ENCODE results near the gene SMIM13. TPM values are rescaled to one million over a fixed set of nuclear protein-coding genes. Genes with fewer than 3 reads are reported as not detected.

The SMIM13 gene
- total RNA-seq, 1 experiment from 2014 or later: 28.1 TPM

DNA sequence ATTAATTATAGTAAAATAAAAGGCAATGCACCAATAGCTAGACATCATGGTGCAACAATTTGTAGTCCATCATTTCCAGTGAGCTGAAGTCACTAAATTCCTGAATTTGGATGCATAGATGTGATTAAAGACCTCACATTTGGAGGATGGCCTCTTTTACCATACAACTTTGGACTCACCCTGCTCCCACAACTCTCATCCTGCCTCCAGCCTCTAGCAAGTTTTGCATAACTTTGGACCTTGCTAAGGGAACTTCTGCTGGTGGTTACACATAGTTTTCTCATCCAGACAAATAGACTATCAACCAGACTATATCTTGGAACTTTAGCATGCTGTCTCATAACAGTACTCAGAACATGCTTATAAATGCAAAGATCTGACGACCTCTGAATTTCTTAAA, 36.8 kb upstream of the SMIM13 start:
- intact Hi-C loops (cut with micrococcal nuclease): no loop called here
- no TSS peak for BruUV-seq (replicated peaks)
- POLR2A ChIA-PET: interaction anchor here (0.6 kb wide), 1 partner anchor 30 kb away, joined by 3 read pairs; no protein-coding TSS in a partner anchor
- no peaks in the 10 kb centered on the region for H3K9me3 Mint-ChIP-seq (ENCODE audit: unreplicated experiment)
- DNase-seq (ENCODE audit: unreplicated experiment): no peak
- TF ChIP-seq, protein P1, sequence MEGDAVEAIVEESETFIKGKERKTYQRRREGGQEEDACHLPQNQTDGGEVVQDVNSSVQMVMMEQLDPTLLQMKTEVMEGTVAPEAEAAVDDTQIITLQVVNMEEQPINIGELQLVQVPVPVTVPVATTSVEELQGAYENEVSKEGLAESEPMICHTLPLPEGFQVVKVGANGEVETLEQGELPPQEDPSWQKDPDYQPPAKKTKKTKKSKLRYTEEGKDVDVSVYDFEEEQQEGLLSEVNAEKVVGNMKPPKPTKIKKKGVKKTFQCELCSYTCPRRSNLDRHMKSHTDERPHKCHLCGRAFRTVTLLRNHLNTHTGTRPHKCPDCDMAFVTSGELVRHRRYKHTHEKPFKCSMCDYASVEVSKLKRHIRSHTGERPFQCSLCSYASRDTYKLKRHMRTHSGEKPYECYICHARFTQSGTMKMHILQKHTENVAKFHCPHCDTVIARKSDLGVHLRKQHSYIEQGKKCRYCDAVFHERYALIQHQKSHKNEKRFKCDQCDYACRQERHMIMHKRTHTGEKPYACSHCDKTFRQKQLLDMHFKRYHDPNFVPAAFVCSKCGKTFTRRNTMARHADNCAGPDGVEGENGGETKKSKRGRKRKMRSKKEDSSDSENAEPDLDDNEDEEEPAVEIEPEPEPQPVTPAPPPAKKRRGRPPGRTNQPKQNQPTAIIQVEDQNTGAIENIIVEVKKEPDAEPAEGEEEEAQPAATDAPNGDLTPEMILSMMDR (IDR thresholded peaks at IDR 0.05; ENCODE audit: unreplicated experiment): no peak
- H3K27me3 Mint-ChIP-seq (ENCODE audit: insufficient read depth, unreplicated experiment): no peaks in the 10 kb centered on the region
- peaks cover 6% of the 10 kb centered on the region for H3K4me1 Mint-ChIP-seq (ENCODE audit: insufficient read depth, unreplicated experiment)
- CTCF ChIA-PET: interaction anchor here (1.2 to 2.8 kb wide), 4 partner anchors 8 to 439 kb away, joined by 4 to 10 read pairs (median 6); no protein-coding TSS in a partner anchor
- H3K4me3 Mint-ChIP-seq (ENCODE audit: unreplicated experiment): no peak overlapping the region
- H3K27ac Mint-ChIP-seq (ENCODE audit: low read depth, unreplicated experiment): no peak overlapping the region
- H3K36me3 Mint-ChIP-seq (ENCODE audit: insufficient read depth, unreplicated experiment): no peaks in the 10 kb centered on the region

- Mint-ChIP-seq H3K27me3 (ENCODE audit: insufficient read depth, unreplicated experiment) (no peaks in the 10 kb centered on the region), H3K9me3 (ENCODE audit: unreplicated experiment) (no peaks in the 10 kb centered on the region), H3K4me3 (ENCODE audit: unreplicated experiment) (no peak overlapping the region), H3K4me1 (ENCODE audit: insufficient read depth, unreplicated experiment) (peaks cover 6% of the 10 kb centered on the region), H3K27ac (ENCODE audit: low read depth, unreplicated experiment) (no peak overlapping the region), H3K36me3 (ENCODE audit: insufficient read depth, unreplicated experiment) (no peaks in the 10 kb centered on the region)
- TF ChIP-seq, protein P1 (IDR thresholded peaks at IDR 0.05; ENCODE audit: unreplicated experiment): no peak
- BruUV-seq (replicated peaks): no TSS peak
- POLR2A ChIA-PET: interaction anchor here (0.6 to 1.0 kb wide), 2 partner anchors 31 to 312 kb away, joined by 3 read pairs; no protein-coding TSS in a partner anchor
- intact Hi-C loops (cut with micrococcal nuclease): no loop called here
- DNase-seq (ENCODE audit: unreplicated experiment): peak; percentile 52
- CTCF ChIA-PET: interaction anchor here (0.6 to 0.8 kb wide), 5 partner anchors 13 to 426 kb away, joined by 3 to 5 read pairs (median 4); no protein-coding TSS in a partner anchor
These were observed 35.2 kb upstream of the SMIM13 start for GRCh38 chr6:11058406-11058805.

GRCh38 chr6:11062083-11062482, 31.6 kb upstream of the SMIM13 start:
- Mint-ChIP-seq H3K4me3 (ENCODE audit: unreplicated experiment) (no peak overlapping the region), H3K27ac (ENCODE audit: low read depth, unreplicated experiment) (no peak overlapping the region), H3K4me1 (ENCODE audit: insufficient read depth, unreplicated experiment) (no peaks in the 10 kb centered on the region), H3K36me3 (ENCODE audit: insufficient read depth, unreplicated experiment) (no peaks in the 10 kb centered on the region), H3K9me3 (ENCODE audit: unreplicated experiment) (no peaks in the 10 kb centered on the region), H3K27me3 (ENCODE audit: insufficient read depth, unreplicated experiment) (no peaks in the 10 kb centered on the region)
- BruUV-seq (replicated peaks): no TSS peak
- no peak for DNase-seq (ENCODE audit: unreplicated experiment)
- ChIA-PET CTCF (interaction anchor here (0.6 to 13.8 kb wide), 3 partner anchors 107 to 211 kb away, joined by 3 to 285 read pairs (median 6); no protein-coding TSS in a partner anchor), POLR2A (no interaction called here)
- intact Hi-C loops (cut with micrococcal nuclease): no loop called here
- TF ChIP-seq, protein P1 (IDR thresholded peaks at IDR 0.05; ENCODE audit: unreplicated experiment): no peak

- Mint-ChIP-seq H3K4me3 (ENCODE audit: unreplicated experiment) (no peak overlapping the region), H3K9me3 (ENCODE audit: unreplicated experiment) (no peaks in the 10 kb centered on the region), H3K4me1 (ENCODE audit: insufficient read depth, unreplicated experiment) (no peaks in the 10 kb centered on the region), H3K27ac (ENCODE audit: low read depth, unreplicated experiment) (no peak overlapping the region), H3K27me3 (ENCODE audit: insufficient read depth, unreplicated experiment) (no peaks in the 10 kb centered on the region), H3K36me3 (ENCODE audit: insufficient read depth, unreplicated experiment) (no peaks in the 10 kb centered on the region)
- intact Hi-C loops (cut with micrococcal nuclease): no loop called here
- CTCF ChIA-PET: interaction anchor here (0.6 to 13.8 kb wide), 2 partner anchors 112 to 213 kb away, joined by 3 to 285 read pairs; no protein-coding TSS in a partner anchor
- POLR2A ChIA-PET: interaction anchor here (0.6 kb wide), 2 partner anchors 14 to 46 kb away, joined by 3 to 4 read pairs; no protein-coding TSS in a partner anchor
- TF ChIP-seq, protein P1 (IDR thresholded peaks at IDR 0.05; ENCODE audit: unreplicated experiment): no peak
- BruUV-seq (replicated peaks): no TSS peak
- no peak for DNase-seq (ENCODE audit: unreplicated experiment)
These were observed 30.9 kb upstream of the SMIM13 start for GRCh38 chr6:11062715-11063114.
